ENCODE results near the gene RAN. TPM values are rescaled to one million over a fixed set of nuclear protein-coding genes. Genes with fewer than 3 reads are reported as not detected.
A peak's percentile ranks its signal among the peaks of the same experiment; 100 is the strongest.

RAN gene
- total and polyA plus RNA-seq, 9 of the 15 experiments (the other 6 are each of a cell fraction or from before 2014, with no cell fraction given) = 1,687 to 3,820 (median 2,300) TPM

GRCh38 chr12:130872179-130873096, 572 bp downstream of the RAN start (continued):
- TF ChIP-seq ZNF431 (CRISPR knock-in tag; IDR thresholded peaks at IDR 0.05) (peak; percentile 63), KAT7 (CRISPR knock-in tag; IDR thresholded peaks at IDR 0.05; ENCODE audit: borderline replicate concordance) (peak; percentile 76; the same call in 1 of the 2 replicates), MITF (IDR thresholded peaks at IDR 0.05) (no peak), RAD21 (CRISPR knock-in tag; conservative IDR thresholded peaks at IDR 0.05 in 1 of 2, IDR thresholded peaks at IDR 0.05 in 1 of 2) (no peak), U2AF1 (optimal IDR thresholded peaks at IDR 0.05; ENCODE audit: low read depth, low read length) (no peak), ZNF57 (CRISPR knock-in tag; IDR thresholded peaks at IDR 0.05) (no peak), DMBX1 (CRISPR knock-in tag; IDR thresholded peaks at IDR 0.05; ENCODE audit: borderline replicate concordance) (peak; percentile 27; the same call in 1 of the 2 replicates), MEF2D (tag; conservative IDR thresholded peaks at IDR 0.05; ENCODE audit: low read depth) (no peak), YY1 (IDR thresholded peaks at IDR 0.05; ENCODE audit: borderline replicate concordance in 1 of 3, control insufficient read depth in 1 of 3, extremely low read depth in 1 of 3, insufficient read depth in 3 of 3, insufficient read length in 1 of 3, insufficient replicate concordance in 2 of 3, low read depth in 1 of 3, low read length in 2 of 3) (peak; percentile 31 to 89 (median 82)), FOXJ2 (tag; IDR thresholded peaks at IDR 0.05) (no peak), HCFC1 (IDR thresholded peaks at IDR 0.05; ENCODE audit: low read depth, low read length) (no peak), ZNF444 (CRISPR knock-in tag; IDR thresholded peaks at IDR 0.05) (no peak), ESRRB (CRISPR knock-in tag; IDR thresholded peaks at IDR 0.05; ENCODE audit: borderline replicate concordance) (no peak), XRCC4 (IDR thresholded peaks at IDR 0.05; ENCODE audit: extremely low read depth, insufficient read depth, insufficient read length) (no peak), SIN3A (IDR thresholded peaks at IDR 0.05; ENCODE audit: borderline replicate concordance in 2 of 2, control insufficient read depth in 1 of 2, low read depth in 2 of 2, low read length in 2 of 2) (peak; percentile 23 to 40; a peak in 2 of 4 replicates), SIN3B (IDR thresholded peaks at IDR 0.05; ENCODE audit: low read depth) (no peak), NFATC3 (IDR thresholded peaks at IDR 0.05) (no peak)
- TF ChIP-seq, protein P1, sequence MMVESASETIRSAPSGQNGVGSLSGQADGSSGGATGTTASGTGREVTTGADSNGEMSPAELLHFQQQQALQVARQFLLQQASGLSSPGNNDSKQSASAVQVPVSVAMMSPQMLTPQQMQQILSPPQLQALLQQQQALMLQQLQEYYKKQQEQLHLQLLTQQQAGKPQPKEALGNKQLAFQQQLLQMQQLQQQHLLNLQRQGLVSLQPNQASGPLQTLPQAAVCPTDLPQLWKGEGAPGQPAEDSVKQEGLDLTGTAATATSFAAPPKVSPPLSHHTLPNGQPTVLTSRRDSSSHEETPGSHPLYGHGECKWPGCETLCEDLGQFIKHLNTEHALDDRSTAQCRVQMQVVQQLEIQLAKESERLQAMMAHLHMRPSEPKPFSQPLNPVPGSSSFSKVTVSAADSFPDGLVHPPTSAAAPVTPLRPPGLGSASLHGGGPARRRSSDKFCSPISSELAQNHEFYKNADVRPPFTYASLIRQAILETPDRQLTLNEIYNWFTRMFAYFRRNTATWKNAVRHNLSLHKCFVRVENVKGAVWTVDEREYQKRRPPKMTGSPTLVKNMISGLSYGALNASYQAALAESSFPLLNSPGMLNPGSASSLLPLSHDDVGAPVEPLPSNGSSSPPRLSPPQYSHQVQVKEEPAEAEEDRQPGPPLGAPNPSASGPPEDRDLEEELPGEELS (CRISPR knock-in tag; IDR thresholded peaks at IDR 0.05; ENCODE audit: borderline replicate concordance) = no peak

All from K562 (cell line).